Measurements from ENCODE around the gene FBXO44. TPM values are rescaled to one million over a fixed set of nuclear protein-coding genes. Genes with fewer than 3 reads are reported as not detected.

Gene FBXO44
- total RNA-seq, 1 experiment from 2014 or later: 34.9 TPM

- TF ChIP-seq STAT6 (CRISPR knock-in tag; conservative IDR thresholded peaks at IDR 0.05; ENCODE audit: low read depth): no peak
- peak; percentile 34; the same call in 1 of the 2 replicates for TF ChIP-seq SP1 (CRISPR knock-in tag; conservative IDR thresholded peaks at IDR 0.05)
- no peak for TF ChIP-seq ZNF317 (CRISPR knock-in tag; IDR thresholded peaks at IDR 0.05; ENCODE audit: borderline replicate concordance, low read depth)
- TF ChIP-seq ZNF425 (CRISPR knock-in tag; conservative IDR thresholded peaks at IDR 0.05): no peak
- TF ChIP-seq ZNF138 (CRISPR knock-in tag; conservative IDR thresholded peaks at IDR 0.05): no peak
- no peak for TF ChIP-seq MLX (CRISPR knock-in tag; IDR thresholded peaks at IDR 0.05)
- no peak for TF ChIP-seq HMGA2 (CRISPR knock-in tag; IDR thresholded peaks at IDR 0.05)
- TF ChIP-seq TP53 (CRISPR knock-in tag; IDR thresholded peaks at IDR 0.05): no peak
- TF ChIP-seq JUN (CRISPR knock-in tag; IDR thresholded peaks at IDR 0.05): no peak; the same call in none of the 2 replicates
- 0 out of 2 replicates have a peak, but pooled peaks have one; percentile 44 for TF ChIP-seq ELF4 (CRISPR knock-in tag; IDR thresholded peaks at IDR 0.05; ENCODE audit: low read depth)
- TF ChIP-seq ZNF416 (CRISPR knock-in tag; IDR thresholded peaks at IDR 0.05): no peak
- peak; percentile 75; the same call in 1 of the 2 replicates for TF ChIP-seq KAT7 (CRISPR knock-in tag; IDR thresholded peaks at IDR 0.05; ENCODE audit: borderline replicate concordance)
- no peak for TF ChIP-seq E2F5 (CRISPR knock-in tag; IDR thresholded peaks at IDR 0.05)
- TF ChIP-seq PRDM15 (CRISPR knock-in tag; IDR thresholded peaks at IDR 0.05): no peak
- no peak for TF ChIP-seq FOXP1 (CRISPR knock-in tag; IDR thresholded peaks at IDR 0.05; ENCODE audit: borderline replicate concordance)
- TF ChIP-seq GTF2I (CRISPR knock-in tag; conservative IDR thresholded peaks at IDR 0.05): no peak
- peak; percentile 78 for TF ChIP-seq ARID4B (CRISPR knock-in tag; IDR thresholded peaks at IDR 0.05; ENCODE audit: borderline replicate concordance)
- TF ChIP-seq NFYB (CRISPR knock-in tag; conservative IDR thresholded peaks at IDR 0.05; ENCODE audit: low read depth): no peak
- TF ChIP-seq NFE2L1 (CRISPR knock-in tag; IDR thresholded peaks at IDR 0.05): no peak
- TF ChIP-seq PRRX2 (CRISPR knock-in tag; IDR thresholded peaks at IDR 0.05): 0 out of 2 replicates have a peak, but pooled peaks have one; percentile 41
- no peak for TF ChIP-seq RELA (CRISPR knock-in tag; IDR thresholded peaks at IDR 0.05; ENCODE audit: borderline replicate concordance)
- no peak; the same call in 1 of the 2 replicates for TF ChIP-seq MYBL2 (CRISPR knock-in tag; IDR thresholded peaks at IDR 0.05)
- no peak for TF ChIP-seq ATF3 (CRISPR knock-in tag; conservative IDR thresholded peaks at IDR 0.05)
- TF ChIP-seq SMAD4 (CRISPR knock-in tag; IDR thresholded peaks at IDR 0.05): no peak
- TF ChIP-seq TEAD1 (CRISPR knock-in tag; IDR thresholded peaks at IDR 0.05): peak; percentile 4; the same call in 1 of the 2 replicates
Observed at GRCh38 chr1:11691302-11691914, 36.7 kb downstream of the FBXO44 start, which contains the start of gene DRAXIN (continued).

Measured in WTC11 (cell line).